SKM-1 treated with dmso at 0.1 percent for 144 hours (cell line): ENCODE measurements around the gene FAM241B.

Source experiments
- DNase-seq: peaks from one replicate; lab custom pipeline; 2025; ENCODE audit not compliant: unreplicated experiment; lab: John Stamatoyannopoulos, UW

The FAM241B gene

GRCh38 chr10:69633673-69634635 is 3.9 kb downstream of the FAM241B start:
- no peak for DNase-seq

GRCh38 chr10:69634759-69635425 is 4.8 kb downstream of the FAM241B start:
- DNase-seq = no peak

DNA sequence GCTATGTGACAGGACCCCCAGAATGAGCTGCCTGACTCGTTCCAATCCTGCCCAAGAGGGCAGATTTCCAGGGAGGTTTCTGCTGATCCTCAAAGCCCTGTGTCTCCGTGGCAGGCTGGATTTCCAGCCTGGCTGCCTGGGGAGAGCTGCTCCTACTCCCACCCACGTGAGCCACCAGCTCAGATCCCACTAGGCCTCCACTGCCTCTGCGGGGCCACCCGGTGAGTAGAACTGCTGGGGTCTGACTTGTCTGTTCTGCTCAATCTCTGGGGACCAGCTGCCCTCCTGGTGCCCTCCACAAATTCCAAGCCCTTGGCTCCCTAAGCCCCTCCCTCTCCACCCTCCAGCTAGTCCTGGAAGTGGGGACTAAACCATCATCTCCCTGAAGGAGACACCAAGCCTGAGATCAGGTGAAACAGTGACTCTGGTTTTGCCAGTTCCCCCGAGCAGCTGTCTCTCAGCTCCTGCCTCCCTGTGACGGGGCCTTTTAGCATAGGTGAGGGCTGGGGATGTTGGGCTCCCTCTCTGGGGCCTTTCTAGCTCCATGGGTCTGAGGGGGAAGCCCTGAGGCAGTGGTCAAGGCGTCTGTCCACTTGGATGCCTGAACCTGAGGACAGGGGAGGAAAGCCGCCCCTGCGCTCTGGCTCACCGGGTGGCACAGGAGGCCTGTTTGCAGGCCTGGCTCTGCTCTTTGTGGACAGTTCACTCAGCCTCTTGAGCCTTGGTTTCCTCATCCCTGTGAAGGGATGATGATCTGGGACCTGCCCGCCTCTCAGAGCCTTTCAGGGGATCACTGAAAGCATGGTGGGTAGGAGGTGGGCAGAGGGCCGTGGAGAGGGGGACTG is 5.6 kb downstream of the FAM241B start:
- DNase-seq = no peak

GRCh38 chr10:69636273-69636575 is 6.2 kb downstream of the FAM241B start:
- no peak for DNase-seq

GRCh38 chr10:69636626-69637605 is 6.9 kb downstream of the FAM241B start:
- no peak for DNase-seq

- DNase-seq = no peak
Measured at GRCh38 chr10:69638642-69639041, 8.6 kb downstream of the FAM241B start.

GRCh38 chr10:69639291-69640195 is 9.5 kb downstream of the FAM241B start:
- peak; percentile 55 for DNase-seq

DNA sequence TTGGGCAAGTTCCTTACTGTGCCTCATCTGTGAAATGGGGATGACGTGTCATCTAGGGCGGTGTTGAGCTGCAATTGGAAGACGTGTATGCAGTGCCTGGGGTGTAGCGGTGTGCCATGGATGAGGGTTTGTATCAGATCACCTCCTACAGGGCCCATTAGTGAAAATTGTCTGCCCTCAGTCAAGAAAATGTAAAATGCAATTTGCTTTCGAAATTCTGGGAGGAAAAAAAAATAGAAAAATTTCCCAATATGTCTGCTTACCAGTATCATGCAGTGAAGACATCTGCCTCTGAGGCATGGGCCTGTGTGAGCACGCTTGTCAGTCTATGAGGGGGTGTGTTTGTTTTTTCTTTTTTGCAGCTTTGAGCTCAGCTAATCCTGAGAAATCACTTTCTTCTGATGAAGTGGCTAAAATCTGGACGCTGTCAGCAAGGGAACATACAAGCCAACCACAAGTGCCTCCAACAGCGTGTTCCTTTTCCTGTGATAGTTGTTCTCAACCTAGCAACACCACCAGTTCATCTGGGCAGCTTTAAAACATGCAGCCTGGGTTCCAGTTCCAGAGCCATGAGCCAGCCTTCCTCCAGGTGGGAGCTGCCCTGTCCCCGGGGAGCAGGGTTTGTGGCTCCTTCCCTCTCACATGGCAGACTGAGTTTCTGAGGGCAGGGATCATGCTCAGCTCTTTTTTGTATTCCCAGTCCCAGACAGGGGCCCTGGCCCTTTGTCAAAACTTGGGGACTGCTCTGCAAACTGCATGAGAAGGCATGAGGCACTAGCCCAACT is 10.3 kb downstream of the FAM241B start:
- no peak for DNase-seq

- DNase-seq = no peak
Measured at GRCh38 chr10:69641261-69641980, 11.4 kb downstream of the FAM241B start.

DNA sequence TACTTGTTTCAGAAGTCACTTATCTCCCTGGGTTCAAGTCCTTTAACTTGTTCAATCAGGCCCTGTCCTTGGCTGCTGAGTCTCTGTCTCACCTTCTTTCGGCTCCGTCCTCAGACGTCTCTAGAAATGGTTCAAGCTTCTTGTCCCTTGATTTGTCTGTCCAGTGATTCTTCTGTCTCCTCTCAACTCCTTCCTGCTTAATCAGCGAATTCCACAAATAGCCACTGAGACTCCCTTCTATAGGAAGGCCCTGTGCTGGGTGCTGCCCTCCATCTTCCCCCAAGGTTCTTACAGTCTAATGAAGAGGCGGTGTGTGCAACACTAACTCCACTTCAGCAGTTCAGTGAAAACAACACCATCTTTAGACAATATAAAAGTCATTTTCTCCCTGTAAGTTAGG is 12.7 kb downstream of the FAM241B start:
- DNase-seq = no peak

DNA sequence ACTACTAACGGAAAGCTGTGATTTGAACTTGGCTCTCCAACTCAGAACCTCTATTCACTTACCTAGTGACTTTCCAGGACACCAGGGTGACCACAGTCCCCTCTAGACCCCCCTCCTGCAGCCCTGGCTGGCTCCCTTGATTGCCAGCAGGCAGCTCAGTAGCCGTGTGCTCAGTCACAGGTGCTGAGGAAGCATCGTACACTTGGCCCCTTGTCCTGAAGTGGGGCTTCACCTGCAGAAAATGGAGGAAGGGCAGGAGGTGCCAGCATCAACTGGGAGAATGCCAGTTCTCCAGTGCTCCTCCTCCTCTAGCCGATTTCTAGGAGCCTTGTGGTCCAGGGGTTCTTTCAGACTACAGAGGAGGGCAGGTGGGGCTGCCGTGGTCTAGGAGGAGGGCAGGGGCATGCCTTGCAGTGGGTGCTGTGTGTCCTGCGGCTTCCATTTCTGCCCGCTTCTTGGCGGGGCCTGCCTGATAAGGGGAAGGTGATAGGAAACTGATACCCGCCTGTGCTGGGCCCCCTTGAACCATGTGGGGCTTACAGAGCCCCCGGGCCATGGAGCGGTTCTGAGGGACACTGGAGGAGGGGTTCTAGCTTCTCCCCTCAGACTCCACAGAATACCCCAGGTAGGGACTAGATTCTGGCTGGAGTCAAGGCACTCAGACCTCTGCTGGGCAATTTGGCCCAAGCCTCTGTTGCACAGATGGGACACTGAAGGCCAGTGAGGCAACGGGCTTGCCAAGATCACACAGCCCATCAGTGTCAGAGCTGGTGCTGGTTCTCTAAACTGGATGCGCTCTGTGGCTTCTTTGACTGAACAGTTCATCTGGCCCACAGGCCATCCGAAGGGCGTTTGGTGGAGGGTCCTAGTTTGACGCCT is 14.0 kb downstream of the FAM241B start:
- no peak for DNase-seq

DNA sequence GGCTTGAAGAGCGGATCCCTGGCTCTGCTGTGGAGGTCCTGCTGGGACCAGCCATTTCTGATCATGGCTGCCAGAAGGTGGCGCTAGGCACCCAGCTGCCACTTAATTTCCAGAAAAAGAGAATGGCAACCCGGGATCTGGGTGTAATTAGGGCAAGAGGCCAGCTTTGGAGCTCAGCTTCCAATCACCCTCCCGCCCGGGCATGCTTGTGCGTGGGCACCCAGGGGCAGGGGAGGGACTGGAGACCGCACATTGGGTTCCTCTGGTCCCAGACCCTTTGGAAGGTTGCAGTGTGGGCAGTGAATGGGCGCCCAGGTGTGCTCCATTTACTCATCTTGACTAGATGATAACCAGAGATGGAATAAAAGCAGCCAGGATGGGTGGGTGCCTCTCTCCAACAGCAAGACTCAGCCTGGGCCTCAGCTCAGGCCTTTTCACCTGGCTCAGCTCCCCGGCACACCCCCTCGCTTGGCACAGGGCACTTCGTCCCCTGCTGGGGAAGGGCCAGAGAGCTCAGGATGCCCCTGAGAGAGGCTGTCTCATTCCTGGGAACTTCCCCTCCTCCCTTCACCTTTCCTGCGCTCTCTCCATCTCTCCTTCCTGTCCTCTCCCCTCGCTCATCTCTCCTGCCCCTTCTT is 14.7 kb downstream of the FAM241B start:
- DNase-seq = peak; percentile 33

GRCh38 chr10:69645296-69646184 is 15.5 kb downstream of the FAM241B start:
- no peak for DNase-seq

GRCh38 chr10:69646185-69647060 is 16.4 kb downstream of the FAM241B start:
- DNase-seq = no peak
